ENCODE measurements around the gene SMIM36.

GRCh38 chr17:55442953-55443683 lies 68.1 kb downstream of the SMIM36 start:
- no peak for TF ChIP-seq CTCF (IDR thresholded peaks at IDR 0.05)
- no peak for TF ChIP-seq POLR2A (IDR thresholded peaks at IDR 0.05)
- no peak for TF ChIP-seq EP300 (IDR thresholded peaks at IDR 0.05)
